HepG2 (cell line): ENCODE data around the gene PNLDC1. TPM values are rescaled to one million over a fixed set of nuclear protein-coding genes. Genes with fewer than 3 reads are reported as not detected.

ENCODE experiments used
- AHR ChIP-seq: IDR thresholded peaks from 2 replicates; pipeline ENCODE4 v1.6.1; 2018; ENCODE audit warnings: missing genetic modification reagents, missing compliant biosample characterization
- DMTF1 ChIP-seq: sonication (generic); formaldehyde crosslinking; IDR thresholded peaks from 2 replicates; pipeline ENCODE4 v1.4.0; 2020; ENCODE audit warnings: mild to moderate bottlenecking, missing genetic modification reagents
- ELF4 ChIP-seq: sonication (generic); formaldehyde crosslinking; IDR thresholded peaks from 2 replicates; pipeline ENCODE4 v1.5.0; 2020; ENCODE audit warnings: missing genetic modification reagents, mild to moderate bottlenecking, moderate library complexity, borderline replicate concordance
- MAF1 ChIP-seq: sonication (generic); formaldehyde crosslinking; IDR thresholded peaks from 2 replicates; pipeline ENCODE4 v1.5.0; 2020; ENCODE audit warnings: missing genetic modification reagents, borderline replicate concordance
- RNF2 ChIP-seq: fragments of 450-650 bp; conservative IDR thresholded peaks from 2 replicates; pipeline ENCODE4 v1.6.1; 2016; ENCODE audit warnings: low read depth
- SRY ChIP-seq: sonication (generic); formaldehyde crosslinking; IDR thresholded peaks from 2 replicates; pipeline ENCODE4 v1.8.0; 2022; ENCODE audit warnings: mild to moderate bottlenecking, missing genetic modification reagents
- SUZ12 ChIP-seq: fragments of 150-350 bp; IDR thresholded peaks from 2 replicates; pipeline ENCODE4 v1.6.1; 2014; ENCODE audit warnings: low read depth, low read length
- ZBTB37 ChIP-seq: sonication (generic); formaldehyde crosslinking; IDR thresholded peaks from 2 replicates; pipeline ENCODE4 v1.4.0; 2020; ENCODE audit warnings: mild to moderate bottlenecking, missing genetic modification reagents
- ZNF180 ChIP-seq: sonication (generic); formaldehyde crosslinking; IDR thresholded peaks from 2 replicates; pipeline ENCODE4 v1.4.0; 2020; ENCODE audit warnings: low read depth, missing genetic modification reagents, borderline replicate concordance
- ZNF343 ChIP-seq: sonication (generic); formaldehyde crosslinking; IDR thresholded peaks from 2 replicates; pipeline ENCODE4 v1.4.0; 2020; ENCODE audit warnings: mild to moderate bottlenecking, missing genetic modification reagents
- ZNF468 ChIP-seq: sonication (generic); formaldehyde crosslinking; IDR thresholded peaks from 2 replicates; pipeline ENCODE4 v1.8.0; 2022; ENCODE audit warnings: mild to moderate bottlenecking, moderate library complexity, missing genetic modification reagents
- ZNF510 ChIP-seq: sonication (generic); formaldehyde crosslinking; IDR thresholded peaks from 2 replicates; pipeline ENCODE4 v1.4.0; 2020; ENCODE audit warnings: low read depth, mild to moderate bottlenecking, missing genetic modification reagents
- ZNF646 ChIP-seq: sonication (generic); formaldehyde crosslinking; IDR thresholded peaks from 2 replicates; pipeline ENCODE4 v1.9.0; 2021; ENCODE audit warnings: mild to moderate bottlenecking, missing genetic modification reagents
- ZNF678 ChIP-seq: sonication (generic); formaldehyde crosslinking; IDR thresholded peaks from 2 replicates; pipeline ENCODE4 v1.4.0; 2020; ENCODE audit warnings: mild to moderate bottlenecking, missing genetic modification reagents
- ZNF749 ChIP-seq: sonication (generic); formaldehyde crosslinking; IDR thresholded peaks from 2 replicates; pipeline ENCODE4 v1.8.0; 2022; ENCODE audit warnings: mild to moderate bottlenecking, missing genetic modification reagents, moderate library complexity, borderline replicate concordance
- ZUFSP ChIP-seq: sonication (generic); formaldehyde crosslinking; IDR thresholded peaks from 2 replicates; pipeline ENCODE4 v1.9.0; 2021; ENCODE audit warnings: missing genetic modification reagents, mild to moderate bottlenecking, borderline replicate concordance
- polyA plus RNA-seq, 8 experiments: library from polyadenylated mRNA; depleted of rRNA in 3 of 8; stranded (reverse) in 7 of 8; unstranded in 1 of 8; fragments of >200 nt; fragmentation: Illumina TruSeq in 4 of 8; extraction: Trizol in 4 of 8; gene quantifications; 2 replicates each; pipeline versions ENCODE4 v1.2.1 to v1.2.3, GENCODE V29; 2011 to 2016; ENCODE audit warnings: low read depth in 4 of 8, missing spikeins in 1 of 8, mixed read lengths in 1 of 8; ENCODE audit not compliant: insufficient read depth in 1 of 8
- total RNA-seq, 5 experiments: library from RNA; depleted of rRNA; stranded (reverse); fragments of >200 nt; fragmentation: Illumina TruSeq; extraction: Trizol; gene quantifications; 2 replicates each; pipeline ENCODE4 v1.2.3, GENCODE V29; 2016; ENCODE audit warnings: low read depth in 1 of 5

Gene PNLDC1
- total and polyA plus RNA-seq, 2 of the 13 experiments (the other 11 are each of a cell fraction or from before 2014, with no cell fraction given), result not detected

GRCh38 chr6:159789377-159790148 is 10.5 kb upstream of the PNLDC1 start, which contains the start of gene TCP1 (continued):
- TF ChIP-seq ZUFSP (CRISPR knock-in tag), result no peak
- peak; percentile 64; the same call in 1 of the 2 replicates for TF ChIP-seq ZNF749
- TF ChIP-seq SUZ12, result peak; percentile 55
- no peak for TF ChIP-seq ZBTB37 (CRISPR knock-in tag)
- TF ChIP-seq SRY (CRISPR knock-in tag), result peak; percentile 80; the same call in 1 of the 2 replicates
- TF ChIP-seq ZNF678 (CRISPR knock-in tag), result peak; percentile 91; the same call in 1 of the 2 replicates
- peak; percentile 54; the same call in 1 of the 2 replicates for TF ChIP-seq ELF4
- 0 out of 2 replicates have a peak, but pooled peaks have one; percentile 5 for TF ChIP-seq ZNF468 (CRISPR knock-in tag)
- TF ChIP-seq ZNF343, result peak; percentile 92
- peak; percentile 97 for TF ChIP-seq ZNF510
- TF ChIP-seq RNF2, result peak; percentile 88
- TF ChIP-seq ZNF180, result 0 out of 2 replicates have a peak, but pooled peaks have one; percentile 57
- TF ChIP-seq AHR, result no peak; the same call in 1 of the 2 replicates
- no peak for TF ChIP-seq ZNF646
- no peak for TF ChIP-seq DMTF1 (CRISPR knock-in tag)
- TF ChIP-seq MAF1 (CRISPR knock-in tag), result 0 out of 2 replicates have a peak, but pooled peaks have one; percentile 4
